Measurements from ENCODE around the gene SHANK1.
"Not testable (repeated sequence)": the region's sequence is repeated elsewhere in the genome, so short reads cannot be mapped to it uniquely, and the experiment has no call there.

SHANK1 gene

GRCh38 chr19:50633973-50634372 is 85.6 kb downstream of the SHANK1 start:
- no peak for DNase-seq (ENCODE audit: low spot score)

GRCh38 chr19:50633359-50633758 is 86.2 kb downstream of the SHANK1 start:
- DNase-seq (ENCODE audit: low spot score), result no peak

- DNase-seq (ENCODE audit: low spot score), result no peak
Measured at GRCh38 chr19:50632151-50632835, 87.3 kb downstream of the SHANK1 start.

GRCh38 chr19:50629801-50630200 is 89.8 kb downstream of the SHANK1 start:
- no peak for DNase-seq (ENCODE audit: low spot score)

GRCh38 chr19:50629194-50629593 is 90.4 kb downstream of the SHANK1 start:
- DNase-seq (ENCODE audit: low spot score), result no peak

GRCh38 chr19:50628551-50628950 is 91.1 kb downstream of the SHANK1 start:
- no peak for DNase-seq (ENCODE audit: low spot score)

GRCh38 chr19:50628146-50628545 is 91.5 kb downstream of the SHANK1 start:
- no peak for DNase-seq (ENCODE audit: low spot score)

GRCh38 chr19:50626795-50627194 is 92.8 kb downstream of the SHANK1 start:
- DNase-seq (ENCODE audit: low spot score), result no peak

- no peak for DNase-seq (ENCODE audit: low spot score)
Measured at GRCh38 chr19:50626011-50626410, 93.6 kb downstream of the SHANK1 start.

GRCh38 chr19:50624949-50625600 is 94.5 kb downstream of the SHANK1 start:
- DNase-seq (ENCODE audit: low spot score), result no peak

GRCh38 chr19:50620394-50620906 is 99.2 kb downstream of the SHANK1 start:
- not testable (repeated sequence) for DNase-seq (ENCODE audit: low spot score)

GRCh38 chr19:50619184-50619583 is 100.4 kb downstream of the SHANK1 start:
- DNase-seq (ENCODE audit: low spot score), result not testable (repeated sequence)

GRCh38 chr19:50618379-50618778 is 101.2 kb downstream of the SHANK1 start:
- DNase-seq (ENCODE audit: low spot score), result not testable (repeated sequence)

GRCh38 chr19:50612504-50613404 is 106.8 kb downstream of the SHANK1 start:
- not testable (repeated sequence) for DNase-seq (ENCODE audit: low spot score)
